ENCODE data around the gene P2RX7. TPM values are rescaled to one million over a fixed set of nuclear protein-coding genes. Genes with fewer than 3 reads are reported as not detected.
"Not testable (repeated sequence)": the region's sequence is repeated elsewhere in the genome, so short reads cannot be mapped to it uniquely, and the experiment has no call there.

The P2RX7 gene
- total RNA-seq, 4 donors from 2014 or later: 1.6 to 2.7 (median 2.2) TPM

- no peaks in the 10 kb centered on the region for H3K27me3 ChIP-seq
- no peak for TF ChIP-seq POLR2A (IDR thresholded peaks at IDR 0.05)
- TF ChIP-seq, protein P1, sequence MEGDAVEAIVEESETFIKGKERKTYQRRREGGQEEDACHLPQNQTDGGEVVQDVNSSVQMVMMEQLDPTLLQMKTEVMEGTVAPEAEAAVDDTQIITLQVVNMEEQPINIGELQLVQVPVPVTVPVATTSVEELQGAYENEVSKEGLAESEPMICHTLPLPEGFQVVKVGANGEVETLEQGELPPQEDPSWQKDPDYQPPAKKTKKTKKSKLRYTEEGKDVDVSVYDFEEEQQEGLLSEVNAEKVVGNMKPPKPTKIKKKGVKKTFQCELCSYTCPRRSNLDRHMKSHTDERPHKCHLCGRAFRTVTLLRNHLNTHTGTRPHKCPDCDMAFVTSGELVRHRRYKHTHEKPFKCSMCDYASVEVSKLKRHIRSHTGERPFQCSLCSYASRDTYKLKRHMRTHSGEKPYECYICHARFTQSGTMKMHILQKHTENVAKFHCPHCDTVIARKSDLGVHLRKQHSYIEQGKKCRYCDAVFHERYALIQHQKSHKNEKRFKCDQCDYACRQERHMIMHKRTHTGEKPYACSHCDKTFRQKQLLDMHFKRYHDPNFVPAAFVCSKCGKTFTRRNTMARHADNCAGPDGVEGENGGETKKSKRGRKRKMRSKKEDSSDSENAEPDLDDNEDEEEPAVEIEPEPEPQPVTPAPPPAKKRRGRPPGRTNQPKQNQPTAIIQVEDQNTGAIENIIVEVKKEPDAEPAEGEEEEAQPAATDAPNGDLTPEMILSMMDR (IDR thresholded peaks at IDR 0.05): no peak
- no peak for DNase-seq
- no peaks in the 10 kb centered on the region for H3K36me3 ChIP-seq
- 55 to 59% methylated on average over 14 of the region's 14 CpGs for WGBS, 2 donors
- H3K4me3 ChIP-seq: no peak overlapping the region
- intact Hi-C loops (cut with DNase I): no loop called here
- no peaks in the 10 kb centered on the region for H3K9me3 ChIP-seq
- H3K27ac ChIP-seq: no peak overlapping the region
- H3K4me1 ChIP-seq: no peaks in the 10 kb centered on the region
These were observed 70.0 kb downstream of the P2RX7 start for GRCh38 chr12:121202407-121203355.

GRCh38 chr12:121203482-121203881 lies 70.8 kb downstream of the P2RX7 start:
- Histone ChIP-seq H3K27ac (no peak overlapping the region), H3K4me1 (no peaks in the 10 kb centered on the region), H3K36me3 (no peaks in the 10 kb centered on the region), H3K4me3 (no peak overlapping the region), H3K27me3 (no peaks in the 10 kb centered on the region), H3K9me3 (no peaks in the 10 kb centered on the region)
- 69 to 81% methylated on average over 10 of the region's 11 CpGs for WGBS, 2 donors
- TF ChIP-seq POLR2A (IDR thresholded peaks at IDR 0.05): no peak
- TF ChIP-seq, protein P1 (IDR thresholded peaks at IDR 0.05): no peak
- DNase-seq: no peak
- intact Hi-C loops (cut with DNase I): no loop called here

- DNase-seq: no peak
- WGBS, 2 donors: 61 to 75% methylated on average over 7 of the region's 7 CpGs
- Histone ChIP-seq H3K9me3 (no peaks in the 10 kb centered on the region), H3K27me3 (no peaks in the 10 kb centered on the region), H3K4me3 (no peak overlapping the region), H3K36me3 (no peaks in the 10 kb centered on the region), H3K27ac (no peak overlapping the region), H3K4me1 (peaks cover 0 to 14% (median under 1%) of the 10 kb centered on the region in 3 donors)
- intact Hi-C loops (cut with DNase I): no loop called here
- TF ChIP-seq, protein P1 (IDR thresholded peaks at IDR 0.05): no peak
- TF ChIP-seq POLR2A (IDR thresholded peaks at IDR 0.05): no peak
These were observed 72.8 kb downstream of the P2RX7 start for GRCh38 chr12:121205491-121205890.

- H3K27me3 ChIP-seq; H3K9me3 ChIP-seq; H3K4me3 ChIP-seq; intact Hi-C loops (cut with DNase I); H3K27ac ChIP-seq; H3K36me3 ChIP-seq; DNase-seq: not testable (repeated sequence)
- H3K4me1 ChIP-seq: peaks cover 7 to 28% (median 9%) of the 10 kb centered on the region in 3 donors
- WGBS, 2 donors: 79 to 94% methylated on average over 5 to 10 of the region's 10 CpGs
These were observed 75.9 kb downstream of the P2RX7 start for GRCh38 chr12:121208571-121208970.

DNA sequence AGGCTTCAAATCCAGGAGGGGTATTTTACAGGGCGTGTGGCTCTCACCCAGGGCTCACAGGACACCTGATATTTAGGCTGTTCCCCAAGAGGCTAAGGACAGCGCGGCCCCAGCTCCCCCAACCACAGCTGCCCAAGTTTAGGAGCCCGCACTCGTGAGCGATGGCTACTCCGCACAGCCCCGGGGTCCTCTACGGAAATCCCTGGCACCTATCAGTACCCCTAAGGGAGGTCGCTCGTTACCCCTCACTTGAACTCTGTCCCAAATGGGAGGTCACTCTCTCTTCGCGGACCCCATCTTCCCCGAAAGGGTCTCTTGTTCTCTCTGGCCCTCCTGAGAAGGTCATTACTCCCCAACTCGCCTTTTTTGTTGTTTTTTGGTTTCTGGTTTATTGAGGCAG lies 76.5 kb downstream of the P2RX7 start:
- Histone ChIP-seq H3K9me3 (no peaks in the 10 kb centered on the region), H3K36me3 (no peaks in the 10 kb centered on the region), H3K4me1 (peaks cover 7 to 34% (median 9%) of the 10 kb centered on the region in 3 donors), H3K27me3 (no peaks in the 10 kb centered on the region), H3K27ac (peak overlapping the region; percentile 83 to 93 (median 91)), H3K4me3 (peak overlapping the region; percentile 64 to 84 (median 80))
- WGBS, 2 donors: 87 to 92% methylated on average over 15 of the region's 15 CpGs
- TF ChIP-seq POLR2A (IDR thresholded peaks at IDR 0.05): no peak
- TF ChIP-seq, protein P1 (IDR thresholded peaks at IDR 0.05): no peak
- intact Hi-C loops (cut with DNase I): no loop called here
- DNase-seq: no peak
